Germinal center (tissue), 1 donor: ENCODE results near the gene HP.

ENCODE experiments used
- DNase-seq: peaks from one replicate; pipeline ENCODE4 v3.0.0; 2012; ENCODE audit warnings: mixed read lengths, low spot score

The HP gene

DNA sequence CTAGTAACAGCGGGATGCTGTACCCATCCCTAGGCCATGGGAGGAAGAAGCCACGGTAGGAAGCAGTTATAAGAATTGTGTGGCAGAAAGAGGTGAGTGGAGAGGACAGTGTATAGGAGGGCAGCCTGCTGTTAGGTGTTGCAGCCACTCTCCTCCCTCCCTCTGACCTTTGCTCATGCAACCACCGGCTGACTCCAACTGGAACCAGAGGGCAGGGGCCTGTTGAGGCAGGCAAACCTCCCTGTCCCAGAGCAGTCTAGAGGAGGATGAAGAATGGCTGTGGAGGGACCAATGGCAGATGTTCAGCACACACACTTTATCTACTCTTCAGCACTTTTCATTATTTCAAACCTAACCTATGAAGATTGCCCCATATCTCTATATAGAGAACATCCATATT lies 36.9 kb downstream of the HP start:
- no peak for DNase-seq

DNA sequence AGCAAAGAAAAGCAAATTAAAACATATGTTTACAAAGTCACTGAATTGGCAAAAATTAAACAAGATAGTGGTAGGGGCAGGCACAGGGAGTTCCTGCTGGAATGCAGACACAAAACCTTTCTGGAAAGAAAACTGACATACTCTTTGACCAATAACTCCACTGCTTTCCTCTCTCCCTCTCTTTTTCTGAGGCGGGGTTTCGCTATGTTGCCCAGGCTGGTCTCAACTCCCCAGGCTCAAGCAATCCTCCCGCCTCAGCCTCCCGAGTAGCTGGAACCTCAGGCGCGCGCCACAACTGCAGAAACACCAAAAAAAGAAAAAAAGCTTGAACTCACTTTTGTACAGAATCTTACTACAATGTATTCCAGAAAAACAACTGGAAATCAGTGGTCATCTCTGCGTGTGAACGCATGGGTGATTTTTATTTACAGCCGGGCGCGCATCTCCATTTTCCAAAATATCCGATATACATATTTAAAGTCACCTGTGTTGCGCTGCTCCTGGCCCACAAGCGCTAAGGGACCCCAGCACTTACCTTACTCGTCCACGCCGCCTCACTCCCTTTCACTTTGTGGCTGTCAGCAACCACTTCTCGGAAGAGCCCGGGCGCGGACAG lies 38.6 kb downstream of the HP start:
- no peak for DNase-seq

DNA sequence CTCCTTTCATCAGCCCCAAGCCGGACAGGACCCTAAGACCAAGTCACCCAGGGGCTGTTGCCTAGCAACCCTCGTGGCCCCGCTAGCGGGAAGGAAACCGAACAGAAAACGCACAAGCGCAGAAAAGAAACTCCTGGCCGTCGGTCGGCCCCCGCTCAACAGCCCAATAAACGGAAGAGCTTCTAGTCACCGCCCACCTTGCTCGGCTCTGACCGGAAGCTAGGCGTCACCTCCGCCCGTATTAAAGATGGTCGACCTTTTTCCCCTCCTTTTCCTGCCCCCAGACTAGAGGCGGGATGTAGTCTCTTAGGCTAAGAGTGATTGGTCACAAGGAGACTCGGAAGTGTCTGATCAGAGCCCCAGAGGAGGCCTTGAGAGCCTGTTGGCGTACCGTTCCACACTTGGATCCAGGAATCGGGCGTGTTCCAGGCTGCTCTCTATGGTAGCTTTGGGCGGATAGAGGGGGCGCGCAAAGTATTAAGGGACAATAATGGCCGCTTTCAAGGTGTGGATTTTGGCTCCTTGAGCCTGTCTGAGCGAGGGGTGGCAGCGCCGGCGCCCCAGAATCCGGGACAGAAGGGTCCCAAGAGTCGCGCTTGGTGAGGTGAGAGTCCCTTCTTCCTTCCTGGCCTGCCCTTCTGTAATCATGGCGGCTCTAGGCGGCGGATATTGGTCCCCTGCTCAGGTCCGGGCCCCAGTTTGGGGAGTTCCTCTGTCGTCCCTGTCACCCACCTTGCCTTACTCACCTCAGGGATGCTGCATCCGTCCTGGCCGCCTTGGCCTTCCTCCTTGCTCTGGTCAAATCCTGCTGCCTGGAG lies 39.4 kb downstream of the HP start, which contains the start of the genes DHX38 and TXNL4B:
Gene DHX38, plus strand, starts transcription at position 400 of the 818 bp plus-strand sequence. CDS start 2,311 bp downstream, outside the sequence.
Gene TXNL4B, minus strand, starts transcription at position 173 of the 818 bp plus-strand sequence. CDS start 2,871 bp downstream, outside the sequence.
- peak; percentile 97 for DNase-seq

DNA sequence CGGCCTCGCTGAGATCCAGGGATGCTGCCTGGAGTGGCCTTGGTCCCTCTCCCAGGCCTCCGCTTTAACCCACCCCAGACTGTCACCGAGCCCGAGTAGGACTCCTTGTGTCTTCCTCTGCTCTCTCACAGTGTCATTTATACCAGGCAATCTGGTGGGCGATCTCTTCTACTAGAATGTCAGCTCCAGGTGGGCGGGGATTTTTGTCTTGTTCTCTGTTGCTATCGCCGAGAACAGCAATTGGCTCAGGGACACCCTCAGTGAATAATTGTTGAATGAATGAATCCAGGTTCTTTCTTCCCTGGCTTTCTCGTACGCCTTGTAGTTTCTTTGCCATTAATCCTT lies 39.9 kb downstream of the HP start:
- no peak for DNase-seq

DNA sequence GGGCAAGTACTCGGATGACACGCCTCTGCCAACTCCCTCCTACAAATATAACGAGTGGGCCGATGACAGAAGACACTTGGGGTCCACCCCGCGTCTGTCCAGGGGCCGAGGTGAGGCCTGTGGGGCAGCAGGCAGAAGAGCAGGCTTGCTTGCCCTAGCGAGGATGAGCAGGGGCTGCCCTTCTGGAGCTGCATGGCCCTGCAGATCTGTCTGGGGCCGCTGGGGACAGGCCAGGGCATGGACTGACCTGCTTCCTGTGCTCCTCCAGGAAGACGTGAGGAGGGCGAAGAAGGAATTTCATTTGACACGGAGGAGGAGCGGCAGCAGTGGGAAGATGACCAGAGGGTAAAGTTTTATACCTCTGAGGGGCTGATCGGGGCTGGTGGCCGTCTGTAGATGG lies 44.6 kb downstream of the HP start:
- no peak for DNase-seq

DNA sequence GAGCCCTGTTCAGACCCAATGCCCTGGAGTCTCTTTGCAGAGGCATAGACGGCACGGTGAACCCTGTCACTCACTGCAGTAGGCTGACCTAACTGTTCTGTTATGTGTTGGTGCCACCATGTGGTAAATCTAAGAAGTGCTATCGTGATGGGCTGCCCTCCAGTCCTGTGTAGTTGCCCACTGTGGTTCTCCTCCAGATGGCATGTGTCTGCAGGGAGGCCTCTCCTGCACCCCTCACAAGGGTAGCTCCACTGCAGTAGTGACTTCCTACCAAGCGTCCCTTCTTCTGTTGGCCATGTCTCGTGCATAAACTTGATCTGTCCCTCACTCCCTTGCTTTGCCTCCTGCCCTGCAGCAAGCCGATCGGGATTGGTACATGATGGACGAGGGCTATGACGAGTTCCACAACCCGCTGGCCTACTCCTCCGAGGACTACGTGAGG lies 45.1 kb downstream of the HP start:
- peak; percentile 79 for DNase-seq

DNA sequence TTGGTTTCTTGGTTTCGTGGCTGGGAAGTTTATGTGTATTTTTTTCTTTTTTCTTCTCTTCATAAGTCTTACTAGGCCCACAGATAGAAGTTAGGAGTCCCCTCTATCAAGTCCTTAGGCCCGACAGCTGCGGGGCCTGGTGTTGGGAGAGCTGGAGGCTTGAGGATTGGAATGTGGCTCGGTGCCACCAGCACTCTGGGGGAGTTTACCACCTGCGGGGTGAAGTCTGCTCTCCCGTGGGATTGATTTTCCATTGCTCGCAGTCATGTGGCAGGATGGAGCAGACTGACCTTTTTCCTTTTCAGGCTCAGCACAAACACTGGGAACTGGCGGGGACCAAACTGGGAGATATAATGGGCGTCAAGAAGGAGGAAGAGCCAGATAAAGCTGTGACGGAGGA lies 46.9 kb downstream of the HP start:
- DNase-seq, result no peak

DNA sequence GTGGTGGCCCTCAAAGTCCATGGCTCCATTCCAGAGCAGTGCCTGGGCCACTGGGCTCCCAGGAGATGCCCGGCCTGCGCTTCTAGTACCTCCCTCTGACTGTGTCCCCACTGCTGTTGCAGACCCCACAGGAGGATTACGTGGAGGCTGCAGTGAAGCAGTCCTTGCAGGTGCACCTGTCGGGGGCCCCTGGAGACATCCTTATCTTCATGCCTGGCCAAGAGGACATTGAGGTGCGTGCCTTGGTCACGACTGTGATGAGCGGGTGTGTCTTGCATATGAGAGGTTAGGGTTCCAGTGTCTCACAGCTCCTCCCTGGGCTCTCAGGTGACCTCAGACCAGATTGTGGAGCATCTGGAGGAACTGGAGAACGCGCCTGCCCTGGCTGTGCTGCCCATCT lies 50.6 kb downstream of the HP start:
- DNase-seq, result no peak

DNA sequence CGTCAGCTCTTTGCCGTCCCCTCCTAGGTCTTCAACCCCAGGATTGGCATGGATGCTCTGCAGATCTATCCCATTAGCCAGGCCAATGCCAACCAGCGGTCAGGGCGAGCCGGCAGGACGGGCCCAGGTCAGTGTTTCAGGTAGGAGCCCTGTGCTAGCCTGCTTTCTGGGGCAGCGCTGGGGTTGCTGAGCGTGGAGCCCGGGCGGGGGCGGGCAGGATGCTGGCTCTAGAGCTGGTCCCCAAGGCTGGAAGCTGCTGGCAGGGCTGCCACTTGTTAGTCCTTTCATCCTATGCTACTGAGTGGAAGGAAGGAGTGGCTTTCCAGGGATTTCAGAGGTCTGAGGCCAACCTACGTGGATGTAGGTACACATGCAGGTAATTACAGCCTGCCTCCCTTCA lies 51.7 kb downstream of the HP start:
- no peak for DNase-seq

DNA sequence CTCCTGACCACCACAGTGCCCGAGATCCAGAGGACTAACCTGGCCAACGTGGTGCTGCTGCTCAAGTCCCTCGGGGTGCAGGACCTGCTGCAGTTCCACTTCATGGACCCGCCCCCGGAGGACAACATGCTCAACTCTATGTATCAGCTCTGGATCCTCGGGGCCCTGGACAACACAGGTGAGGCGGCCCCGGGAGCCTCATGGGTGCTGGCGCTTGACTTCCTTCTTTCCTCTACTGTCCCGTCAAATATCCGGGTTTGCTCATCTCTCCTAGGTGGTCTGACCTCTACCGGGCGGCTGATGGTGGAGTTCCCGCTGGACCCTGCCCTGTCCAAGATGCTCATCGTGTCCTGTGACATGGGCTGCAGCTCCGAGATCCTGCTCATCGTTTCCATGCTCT lies 53.1 kb downstream of the HP start:
- no peak for DNase-seq

DNA sequence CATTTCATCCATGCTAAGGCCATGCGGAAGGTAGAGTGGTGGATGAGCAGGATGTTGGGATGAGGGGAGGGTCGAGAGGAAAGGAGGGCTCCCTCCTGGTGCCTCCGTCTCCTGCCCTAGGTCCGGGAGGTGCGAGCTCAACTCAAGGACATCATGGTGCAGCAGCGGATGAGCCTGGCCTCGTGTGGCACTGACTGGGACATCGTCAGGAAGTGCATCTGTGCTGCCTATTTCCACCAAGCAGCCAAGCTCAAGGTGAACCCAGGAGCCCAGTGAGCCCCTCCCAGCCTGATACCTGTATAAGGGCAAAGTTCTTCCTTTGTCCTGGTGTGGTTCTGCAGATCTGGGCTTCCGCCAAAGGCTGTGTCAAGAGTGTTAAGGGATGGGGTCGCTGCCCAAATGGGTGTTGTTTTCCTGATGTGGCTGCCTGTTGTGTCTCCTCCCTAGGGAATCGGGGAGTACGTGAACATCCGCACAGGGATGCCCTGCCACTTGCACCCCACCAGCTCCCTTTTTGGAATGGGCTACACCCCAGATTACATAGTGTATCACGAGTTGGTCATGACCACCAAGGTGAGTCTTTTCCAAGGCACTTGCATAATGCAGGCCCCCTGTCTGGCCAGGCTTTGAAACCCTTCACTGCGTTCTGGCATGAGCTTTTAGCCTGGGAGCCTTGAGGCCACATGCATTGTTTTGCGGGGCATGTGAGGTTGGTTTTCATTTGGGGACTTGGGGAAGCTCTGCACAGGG lies 54.2 kb downstream of the HP start:
- no peak for DNase-seq

DNA sequence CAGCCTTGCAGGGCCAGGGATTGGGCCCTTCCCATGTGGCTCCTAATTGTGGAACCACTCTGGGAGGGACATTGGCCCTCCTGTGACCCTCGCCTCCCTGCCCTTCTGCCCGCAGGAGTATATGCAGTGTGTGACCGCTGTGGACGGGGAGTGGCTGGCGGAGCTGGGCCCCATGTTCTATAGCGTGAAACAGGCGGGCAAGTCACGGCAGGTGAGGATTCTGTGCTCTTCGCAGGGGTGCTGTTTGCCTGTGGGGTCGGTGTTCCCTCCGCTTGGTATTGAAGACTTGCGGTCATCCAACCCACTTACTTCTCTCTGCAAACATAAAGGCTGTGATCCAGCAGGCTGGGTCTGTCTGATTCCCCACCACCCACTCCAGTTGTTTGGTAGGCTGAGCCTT lies 55.0 kb downstream of the HP start:
- no peak for DNase-seq

DNA sequence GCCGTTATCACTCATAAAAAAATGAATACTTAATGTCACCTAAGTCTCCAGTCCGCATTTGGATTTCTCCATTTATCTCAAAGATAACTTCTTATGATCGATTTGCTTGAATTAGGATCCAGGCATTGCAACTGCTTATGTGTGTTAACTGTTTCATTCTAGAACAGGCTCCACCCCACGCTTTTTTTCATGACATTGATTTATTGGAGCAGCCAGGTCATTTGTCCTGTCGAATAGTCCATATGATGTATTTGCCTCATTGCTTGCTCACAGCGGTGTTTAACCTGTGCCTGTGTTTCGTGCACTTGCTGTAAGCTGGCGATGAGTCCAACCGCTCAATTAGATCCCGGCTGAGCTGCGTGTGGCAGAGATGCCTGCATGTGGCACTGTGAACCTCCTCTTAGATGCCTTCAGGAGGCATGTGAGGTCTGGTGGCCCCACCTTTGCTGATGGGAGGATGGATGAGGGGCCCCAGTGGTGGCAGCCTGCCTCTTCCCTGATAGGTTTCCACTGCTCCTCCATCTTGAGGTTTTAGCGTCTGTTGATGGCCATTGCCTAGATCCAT lies 55.7 kb downstream of the HP start:
- no peak for DNase-seq
